Measurements from ENCODE around the gene JAZF1.

DNA sequence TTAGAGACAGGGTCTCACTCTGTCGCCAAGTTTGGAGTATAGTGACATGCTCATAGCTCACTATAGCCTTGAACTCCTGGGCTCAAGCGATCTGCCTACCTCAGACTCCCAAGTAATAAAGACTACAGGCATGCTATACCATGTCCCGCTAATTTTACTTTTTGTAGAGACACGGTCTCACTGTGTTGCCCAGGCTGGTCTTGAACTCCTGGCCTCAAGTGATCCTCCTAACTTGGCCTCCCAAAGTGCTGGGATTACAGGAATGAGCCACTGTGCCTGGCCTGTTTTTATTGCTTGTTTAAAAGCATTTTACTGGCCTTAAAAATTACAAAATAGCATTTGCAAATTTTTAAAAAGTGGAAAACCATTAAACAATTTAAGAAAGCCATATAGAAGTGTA is 135.0 kb downstream of the JAZF1 start:
- TF ChIP-seq EP300 (IDR thresholded peaks at IDR 0.05), result no peak
- TF ChIP-seq POLR2A (IDR thresholded peaks at IDR 0.05), result no peak
- TF ChIP-seq CTCF (IDR thresholded peaks at IDR 0.05), result no peak
